WTC11 (cell line): ENCODE data around the gene OGN.

Source experiments
- CBFB ChIP-seq: sonication (generic); formaldehyde crosslinking; IDR thresholded peaks from 2 replicates; pipeline ENCODE4 v1.8.1; 2022; ENCODE audit warnings: mild to moderate bottlenecking, low read depth, missing genetic modification reagents
- CREB1 ChIP-seq: sonication (generic); formaldehyde crosslinking; IDR thresholded peaks from 2 replicates; pipeline ENCODE4 v1.8.0; 2023; ENCODE audit warnings: mild to moderate bottlenecking, missing genetic modification reagents
- ELF4 ChIP-seq: sonication (generic); formaldehyde crosslinking; IDR thresholded peaks from 2 replicates; pipeline ENCODE4 v1.8.1; 2022; ENCODE audit warnings: low read depth, mild to moderate bottlenecking, moderate library complexity, missing genetic modification reagents
- NR1H2 ChIP-seq: sonication (generic); formaldehyde crosslinking; IDR thresholded peaks from 2 replicates; pipeline ENCODE4 v1.9.0; 2021; ENCODE audit warnings: mild to moderate bottlenecking, moderate library complexity, missing genetic modification reagents
- NR2C2 ChIP-seq: sonication (generic); formaldehyde crosslinking; IDR thresholded peaks from 2 replicates; pipeline ENCODE4 v1.8.0; 2022; ENCODE audit warnings: mild to moderate bottlenecking, missing genetic modification reagents
- RORB ChIP-seq: fragments of 250-450 bp; sonication (Bioruptor Pico); IDR thresholded peaks from 2 replicates; pipeline ENCODE4 v1.9.0; 2021; ENCODE audit warnings: mild to moderate bottlenecking
- TF ChIP-seq, protein P1 (sequence below): fragments of 200-600 bp; IDR thresholded peaks from 2 replicates; pipeline ENCODE4 v1.8.0; 2022; ENCODE audit warnings: antibody characterized with exemption
- TF ChIP-seq, protein P2 (sequence below): sonication (generic); formaldehyde crosslinking; IDR thresholded peaks from 2 replicates; pipeline ENCODE4 v1.8.1; 2023; ENCODE audit warnings: mild to moderate bottlenecking, missing genetic modification reagents, borderline replicate concordance
- TF ChIP-seq, protein P3 (sequence below): sonication (generic); formaldehyde crosslinking; IDR thresholded peaks from 2 replicates; pipeline ENCODE4 v1.8.0; 2022; ENCODE audit warnings: mild to moderate bottlenecking, missing genetic modification reagents
- TF ChIP-seq, protein P4 (sequence below): sonication (generic); formaldehyde crosslinking; IDR thresholded peaks from 2 replicates; pipeline ENCODE4 v1.8.1; 2023; ENCODE audit warnings: mild to moderate bottlenecking, moderate library complexity, missing genetic modification reagents
- TF ChIP-seq, protein P5 (sequence below): sonication (generic); formaldehyde crosslinking; IDR thresholded peaks from 2 replicates; pipeline ENCODE4 v1.8.1; 2022; ENCODE audit warnings: low read depth, missing genetic modification reagents, borderline replicate concordance

DNA sequence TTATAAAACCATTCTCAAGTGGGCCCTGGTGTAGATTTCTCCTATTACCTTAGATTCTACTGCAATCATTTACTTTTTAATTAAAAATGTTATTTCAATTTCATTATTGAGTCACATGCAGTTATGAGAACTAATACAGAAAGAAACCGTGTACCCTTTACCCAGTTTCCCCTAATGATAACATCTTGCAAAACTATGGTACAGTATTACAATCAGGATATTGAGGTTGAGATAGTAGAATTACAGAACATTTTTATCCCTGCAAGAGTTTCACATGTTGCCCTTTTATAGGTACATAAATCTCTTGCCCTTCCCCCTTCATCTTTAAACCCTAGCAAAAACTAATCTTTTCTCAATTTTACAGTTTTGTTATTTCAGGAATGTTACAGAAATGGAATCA, 30.9 kb upstream of the OGN start:
- TF ChIP-seq, protein P1, sequence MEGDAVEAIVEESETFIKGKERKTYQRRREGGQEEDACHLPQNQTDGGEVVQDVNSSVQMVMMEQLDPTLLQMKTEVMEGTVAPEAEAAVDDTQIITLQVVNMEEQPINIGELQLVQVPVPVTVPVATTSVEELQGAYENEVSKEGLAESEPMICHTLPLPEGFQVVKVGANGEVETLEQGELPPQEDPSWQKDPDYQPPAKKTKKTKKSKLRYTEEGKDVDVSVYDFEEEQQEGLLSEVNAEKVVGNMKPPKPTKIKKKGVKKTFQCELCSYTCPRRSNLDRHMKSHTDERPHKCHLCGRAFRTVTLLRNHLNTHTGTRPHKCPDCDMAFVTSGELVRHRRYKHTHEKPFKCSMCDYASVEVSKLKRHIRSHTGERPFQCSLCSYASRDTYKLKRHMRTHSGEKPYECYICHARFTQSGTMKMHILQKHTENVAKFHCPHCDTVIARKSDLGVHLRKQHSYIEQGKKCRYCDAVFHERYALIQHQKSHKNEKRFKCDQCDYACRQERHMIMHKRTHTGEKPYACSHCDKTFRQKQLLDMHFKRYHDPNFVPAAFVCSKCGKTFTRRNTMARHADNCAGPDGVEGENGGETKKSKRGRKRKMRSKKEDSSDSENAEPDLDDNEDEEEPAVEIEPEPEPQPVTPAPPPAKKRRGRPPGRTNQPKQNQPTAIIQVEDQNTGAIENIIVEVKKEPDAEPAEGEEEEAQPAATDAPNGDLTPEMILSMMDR = no peak
- TF ChIP-seq NR2C2 (no peak), RORB (CRISPR knock-in tag) (no peak), ELF4 (CRISPR knock-in tag) (no peak), NR1H2 (CRISPR knock-in tag) (no peak), CBFB (CRISPR knock-in tag) (no peak), CREB1 (CRISPR knock-in tag) (no peak)
- TF ChIP-seq, protein P2, sequence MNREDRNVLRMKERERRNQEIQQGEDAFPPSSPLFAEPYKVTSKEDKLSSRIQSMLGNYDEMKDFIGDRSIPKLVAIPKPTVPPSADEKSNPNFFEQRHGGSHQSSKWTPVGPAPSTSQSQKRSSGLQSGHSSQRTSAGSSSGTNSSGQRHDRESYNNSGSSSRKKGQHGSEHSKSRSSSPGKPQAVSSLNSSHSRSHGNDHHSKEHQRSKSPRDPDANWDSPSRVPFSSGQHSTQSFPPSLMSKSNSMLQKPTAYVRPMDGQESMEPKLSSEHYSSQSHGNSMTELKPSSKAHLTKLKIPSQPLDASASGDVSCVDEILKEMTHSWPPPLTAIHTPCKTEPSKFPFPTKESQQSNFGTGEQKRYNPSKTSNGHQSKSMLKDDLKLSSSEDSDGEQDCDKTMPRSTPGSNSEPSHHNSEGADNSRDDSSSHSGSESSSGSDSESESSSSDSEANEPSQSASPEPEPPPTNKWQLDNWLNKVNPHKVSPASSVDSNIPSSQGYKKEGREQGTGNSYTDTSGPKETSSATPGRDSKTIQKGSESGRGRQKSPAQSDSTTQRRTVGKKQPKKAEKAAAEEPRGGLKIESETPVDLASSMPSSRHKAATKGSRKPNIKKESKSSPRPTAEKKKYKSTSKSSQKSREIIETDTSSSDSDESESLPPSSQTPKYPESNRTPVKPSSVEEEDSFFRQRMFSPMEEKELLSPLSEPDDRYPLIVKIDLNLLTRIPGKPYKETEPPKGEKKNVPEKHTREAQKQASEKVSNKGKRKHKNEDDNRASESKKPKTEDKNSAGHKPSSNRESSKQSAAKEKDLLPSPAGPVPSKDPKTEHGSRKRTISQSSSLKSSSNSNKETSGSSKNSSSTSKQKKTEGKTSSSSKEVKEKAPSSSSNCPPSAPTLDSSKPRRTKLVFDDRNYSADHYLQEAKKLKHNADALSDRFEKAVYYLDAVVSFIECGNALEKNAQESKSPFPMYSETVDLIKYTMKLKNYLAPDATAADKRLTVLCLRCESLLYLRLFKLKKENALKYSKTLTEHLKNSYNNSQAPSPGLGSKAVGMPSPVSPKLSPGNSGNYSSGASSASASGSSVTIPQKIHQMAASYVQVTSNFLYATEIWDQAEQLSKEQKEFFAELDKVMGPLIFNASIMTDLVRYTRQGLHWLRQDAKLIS (CRISPR knock-in tag) = no peak
- TF ChIP-seq, protein P3, sequence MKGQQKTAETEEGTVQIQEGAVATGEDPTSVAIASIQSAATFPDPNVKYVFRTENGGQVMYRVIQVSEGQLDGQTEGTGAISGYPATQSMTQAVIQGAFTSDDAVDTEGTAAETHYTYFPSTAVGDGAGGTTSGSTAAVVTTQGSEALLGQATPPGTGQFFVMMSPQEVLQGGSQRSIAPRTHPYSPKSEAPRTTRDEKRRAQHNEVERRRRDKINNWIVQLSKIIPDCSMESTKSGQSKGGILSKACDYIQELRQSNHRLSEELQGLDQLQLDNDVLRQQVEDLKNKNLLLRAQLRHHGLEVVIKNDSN (CRISPR knock-in tag) = no peak
- TF ChIP-seq, protein P4, sequence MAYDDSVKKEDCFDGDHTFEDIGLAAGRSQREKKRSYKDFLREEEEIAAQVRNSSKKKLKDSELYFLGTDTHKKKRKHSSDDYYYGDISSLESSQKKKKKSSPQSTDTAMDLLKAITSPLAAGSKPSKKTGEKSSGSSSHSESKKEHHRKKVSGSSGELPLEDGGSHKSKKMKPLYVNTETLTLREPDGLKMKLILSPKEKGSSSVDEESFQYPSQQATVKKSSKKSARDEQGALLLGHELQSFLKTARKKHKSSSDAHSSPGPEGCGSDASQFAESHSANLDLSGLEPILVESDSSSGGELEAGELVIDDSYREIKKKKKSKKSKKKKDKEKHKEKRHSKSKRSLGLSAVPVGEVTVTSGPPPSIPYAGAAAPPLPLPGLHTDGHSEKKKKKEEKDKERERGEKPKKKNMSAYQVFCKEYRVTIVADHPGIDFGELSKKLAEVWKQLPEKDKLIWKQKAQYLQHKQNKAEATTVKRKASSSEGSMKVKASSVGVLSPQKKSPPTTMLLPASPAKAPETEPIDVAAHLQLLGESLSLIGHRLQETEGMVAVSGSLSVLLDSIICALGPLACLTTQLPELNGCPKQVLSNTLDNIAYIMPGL (CRISPR knock-in tag) = no peak
- TF ChIP-seq, protein P5, sequence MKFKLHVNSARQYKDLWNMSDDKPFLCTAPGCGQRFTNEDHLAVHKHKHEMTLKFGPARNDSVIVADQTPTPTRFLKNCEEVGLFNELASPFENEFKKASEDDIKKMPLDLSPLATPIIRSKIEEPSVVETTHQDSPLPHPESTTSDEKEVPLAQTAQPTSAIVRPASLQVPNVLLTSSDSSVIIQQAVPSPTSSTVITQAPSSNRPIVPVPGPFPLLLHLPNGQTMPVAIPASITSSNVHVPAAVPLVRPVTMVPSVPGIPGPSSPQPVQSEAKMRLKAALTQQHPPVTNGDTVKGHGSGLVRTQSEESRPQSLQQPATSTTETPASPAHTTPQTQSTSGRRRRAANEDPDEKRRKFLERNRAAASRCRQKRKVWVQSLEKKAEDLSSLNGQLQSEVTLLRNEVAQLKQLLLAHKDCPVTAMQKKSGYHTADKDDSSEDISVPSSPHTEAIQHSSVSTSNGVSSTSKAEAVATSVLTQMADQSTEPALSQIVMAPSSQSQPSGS (CRISPR knock-in tag) = no peak
